Measurements from ENCODE around the gene POLDIP2.

GRCh38 chr17:28363186-28363585 is 5.9 kb upstream of the POLDIP2 start:
- no peak for TF ChIP-seq CTCF (IDR thresholded peaks at IDR 0.05; ENCODE audit: insufficient read depth, low read length, poor library complexity, severe bottlenecking)
- no peak for TF ChIP-seq EZH2phosphoT487 (conservative IDR thresholded peaks at IDR 0.05; ENCODE audit: low read length)
